Ascending aorta (tissue), 2 donors: ENCODE measurements around the gene RRAS. TPM values are rescaled to one million over a fixed set of nuclear protein-coding genes. Genes with fewer than 3 reads are reported as not detected.
"Not testable (repeated sequence)": the region's sequence is repeated elsewhere in the genome, so short reads cannot be mapped to it uniquely, and the experiment has no call there.

Experiments used
- DNase-seq, 2 donors: peaks; one replicate each; pipeline ENCODE4 v3.0.0-alpha.2; 2019; ENCODE audit warnings: low spot score in 2 of 2
- H3K27ac ChIP-seq, 2 donors: fragments of 200-600 bp; sonication (generic); one replicate each; pipeline ENCODE4 v1.5.1; 2016 to 2017; ENCODE audit warnings: mild to moderate bottlenecking in 1 of 2
- H3K27me3 ChIP-seq: fragments of 200-600 bp; sonication (generic); one replicate; pipeline ENCODE4 v1.5.1; 2017
- H3K36me3 ChIP-seq, 2 donors: fragments of 200-600 bp; sonication (generic); one replicate each; pipeline ENCODE4 v1.5.1; 2016
- H3K4me1 ChIP-seq, 2 donors: fragments of 200-600 bp; sonication (generic); one replicate each; pipeline ENCODE4 v1.5.1; 2016 to 2017; ENCODE audit warnings: mild to moderate bottlenecking in 1 of 2
- H3K4me3 ChIP-seq, 2 donors: fragments of 200-600 bp; sonication (generic); one replicate each; pipeline ENCODE4 v1.5.1; 2016 to 2017; ENCODE audit warnings: mild to moderate bottlenecking in 1 of 2
- H3K9me3 ChIP-seq, 2 donors: fragments of 200-600 bp; sonication (generic); one replicate each; pipeline ENCODE4 v1.5.1; 2016
- intact Hi-C: fragments of 100-400 bp; cut with DNase I; formaldehyde crosslinking; loops from one replicate; pipeline ENCODE4 v1.15.1; 2023
- total RNA-seq: library from RNA; depleted of rRNA; stranded (reverse); fragments of >200 nt; gene quantifications from one replicate; pipeline ENCODE4 v1.1.0, GENCODE V29; 2016
- TF ChIP-seq, protein P1 (sequence below), 3 experiments: fragments of 200-600 bp in 2 of 3; fragments of 450-650 bp in 1 of 3; sonication (generic) in 2 of 3; IDR thresholded peaks; one replicate each; pipeline ENCODE4 v1.5.1; 2016 to 2019; ENCODE audit warnings: antibody characterized with exemption in 3 of 3, mild to moderate bottlenecking in 1 of 3, moderate library complexity in 1 of 3

Gene RRAS
- total RNA-seq, 1 donor from 2014 or later: 161 TPM

DNA sequence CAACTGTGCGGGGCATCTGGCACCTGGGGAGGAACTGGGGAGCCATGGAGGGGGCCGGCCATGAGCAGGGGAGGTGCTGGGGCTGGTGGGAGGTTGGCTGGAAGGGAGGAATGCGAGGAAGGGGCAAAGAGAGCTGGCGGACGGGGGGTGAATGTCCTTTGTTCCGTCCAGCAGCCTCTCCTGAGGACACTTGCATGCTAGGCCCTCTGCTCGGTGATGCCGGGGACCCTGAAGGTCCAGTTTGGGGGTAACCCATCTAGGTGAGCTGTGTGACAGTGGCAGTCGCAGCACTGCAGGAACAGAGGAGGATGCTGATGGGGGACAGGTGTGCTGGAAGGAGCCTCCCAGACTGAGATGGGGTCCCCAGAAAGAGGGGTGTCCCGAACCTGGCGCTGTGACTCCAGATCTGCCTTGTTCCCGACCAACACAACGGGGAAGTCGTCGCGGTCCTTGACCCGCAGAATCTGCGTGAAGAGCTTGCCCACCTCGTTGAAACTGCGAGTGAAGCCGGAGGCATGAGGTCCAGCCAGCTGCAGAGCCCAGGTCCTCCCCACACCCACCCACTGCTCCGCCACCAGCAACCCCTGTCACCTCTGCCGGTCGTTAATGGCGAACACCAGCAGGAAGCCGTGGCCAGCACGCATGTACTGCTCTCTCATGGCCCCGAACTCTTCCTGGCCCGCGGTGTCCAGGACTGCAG, 3.6 kb downstream of the RRAS start:
- no peak for DNase-seq
- Histone ChIP-seq H3K9me3 (no peaks in the 10 kb centered on the region), H3K4me3 (no peak overlapping the region), H3K27me3 (no peaks in the 10 kb centered on the region), H3K4me1 (peaks cover 8 to 9% of the 10 kb centered on the region in 2 donors), H3K36me3 (peaks cover 21 to 23% of the 10 kb centered on the region in 2 donors), H3K27ac (peak overlapping the region; percentile 40 to 100)
- intact Hi-C loops: no loop called here
- TF ChIP-seq, protein P1, sequence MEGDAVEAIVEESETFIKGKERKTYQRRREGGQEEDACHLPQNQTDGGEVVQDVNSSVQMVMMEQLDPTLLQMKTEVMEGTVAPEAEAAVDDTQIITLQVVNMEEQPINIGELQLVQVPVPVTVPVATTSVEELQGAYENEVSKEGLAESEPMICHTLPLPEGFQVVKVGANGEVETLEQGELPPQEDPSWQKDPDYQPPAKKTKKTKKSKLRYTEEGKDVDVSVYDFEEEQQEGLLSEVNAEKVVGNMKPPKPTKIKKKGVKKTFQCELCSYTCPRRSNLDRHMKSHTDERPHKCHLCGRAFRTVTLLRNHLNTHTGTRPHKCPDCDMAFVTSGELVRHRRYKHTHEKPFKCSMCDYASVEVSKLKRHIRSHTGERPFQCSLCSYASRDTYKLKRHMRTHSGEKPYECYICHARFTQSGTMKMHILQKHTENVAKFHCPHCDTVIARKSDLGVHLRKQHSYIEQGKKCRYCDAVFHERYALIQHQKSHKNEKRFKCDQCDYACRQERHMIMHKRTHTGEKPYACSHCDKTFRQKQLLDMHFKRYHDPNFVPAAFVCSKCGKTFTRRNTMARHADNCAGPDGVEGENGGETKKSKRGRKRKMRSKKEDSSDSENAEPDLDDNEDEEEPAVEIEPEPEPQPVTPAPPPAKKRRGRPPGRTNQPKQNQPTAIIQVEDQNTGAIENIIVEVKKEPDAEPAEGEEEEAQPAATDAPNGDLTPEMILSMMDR (IDR thresholded peaks at IDR 0.05): no peak

DNA sequence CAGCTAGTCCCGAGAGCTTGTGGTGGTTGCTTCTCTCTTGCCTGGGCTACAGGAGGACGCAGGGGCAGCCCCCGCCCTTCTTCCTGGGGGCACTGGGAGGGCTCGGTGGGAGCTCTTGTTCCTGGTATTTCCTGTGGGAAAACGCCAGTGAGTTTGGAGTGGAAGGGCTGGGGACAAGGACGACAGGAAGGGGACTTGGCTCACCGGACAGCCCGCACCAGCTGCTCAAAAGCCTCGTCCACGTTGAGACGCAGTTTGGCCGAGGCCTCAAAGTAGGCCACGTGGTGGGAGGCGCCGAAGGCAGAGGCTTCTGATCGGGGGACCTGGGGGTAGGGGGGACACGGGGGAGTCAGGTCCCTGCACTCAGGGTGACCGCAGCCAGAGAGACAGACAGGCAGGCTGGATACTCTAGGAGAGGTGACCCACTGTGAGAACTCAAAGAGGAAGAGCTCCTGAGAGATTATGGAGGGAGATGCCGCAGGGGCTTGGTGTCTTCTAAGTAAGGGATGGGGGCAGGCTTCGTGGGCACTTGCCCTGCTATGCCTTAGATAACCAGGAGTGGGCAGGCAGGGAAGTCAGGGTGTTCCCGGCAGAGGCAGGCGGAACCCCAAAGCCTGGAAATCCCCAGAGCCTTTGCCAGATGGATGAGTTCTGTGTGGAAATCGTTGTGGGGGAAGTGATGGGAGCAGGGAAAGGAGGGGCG, 4.3 kb downstream of the RRAS start:
- Histone ChIP-seq H3K27ac (peak overlapping the region; percentile 40 to 100), H3K4me1 (peaks cover 13% of the 10 kb centered on the region in 2 donors), H3K27me3 (no peaks in the 10 kb centered on the region), H3K4me3 (no peak overlapping the region), H3K36me3 (peaks cover 21 to 23% of the 10 kb centered on the region in 2 donors), H3K9me3 (no peaks in the 10 kb centered on the region)
- intact Hi-C loops: no loop called here
- TF ChIP-seq, protein P1 (IDR thresholded peaks at IDR 0.05): no peak
- DNase-seq: no peak

DNA sequence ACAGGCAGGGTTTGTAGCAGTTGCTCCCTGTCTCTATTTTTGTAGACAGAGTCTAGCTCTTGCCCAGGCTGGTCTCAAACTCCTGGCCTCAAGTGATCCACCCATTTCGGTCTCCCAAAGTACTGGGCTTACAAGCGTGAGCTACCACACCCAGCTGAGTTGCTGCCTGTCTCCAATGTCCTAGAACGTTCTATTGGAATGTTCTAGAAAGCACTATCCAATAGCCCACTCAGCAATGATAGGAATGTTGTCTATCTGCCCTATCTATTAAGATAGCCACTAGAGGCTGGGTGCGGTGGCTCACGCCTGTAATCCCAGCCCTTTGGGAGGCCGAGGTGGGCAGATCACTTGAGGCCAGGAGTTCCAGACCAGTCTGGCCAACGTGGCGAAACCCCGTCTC, 6.7 kb downstream of the RRAS start:
- H3K4me3 ChIP-seq, H3K9me3 ChIP-seq, intact Hi-C loops, H3K27ac ChIP-seq, DNase-seq, H3K27me3 ChIP-seq: not testable (repeated sequence)
- H3K4me1 ChIP-seq: peaks cover 5 to 12% of the 10 kb centered on the region in 2 donors
- peaks cover 21 to 23% of the 10 kb centered on the region in 2 donors for H3K36me3 ChIP-seq

DNA sequence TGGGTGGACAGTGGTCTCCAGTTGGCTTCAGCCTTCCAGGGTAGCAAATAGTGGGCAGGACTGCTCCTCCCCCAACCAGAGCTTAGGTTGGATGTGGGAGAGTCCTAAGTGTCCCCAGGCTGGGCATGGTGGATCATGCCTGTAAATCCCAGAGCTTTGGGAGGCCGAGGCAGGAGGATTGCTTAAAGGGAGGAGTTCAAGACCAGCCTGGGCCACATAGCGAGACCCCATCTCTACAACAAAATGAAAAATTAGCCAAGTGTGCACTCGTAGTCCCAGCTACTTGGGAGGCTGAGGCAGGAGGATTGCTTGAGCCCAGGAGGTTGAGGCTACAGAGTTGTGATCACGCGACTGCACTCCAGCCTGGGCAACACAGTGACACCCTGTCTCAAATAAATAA, 7.4 kb downstream of the RRAS start:
- TF ChIP-seq, protein P1 (IDR thresholded peaks at IDR 0.05): no peak
- Histone ChIP-seq H3K36me3 (peaks cover 21 to 23% of the 10 kb centered on the region in 2 donors), H3K4me3 (no peak overlapping the region), H3K4me1 (peaks cover 5 to 11% of the 10 kb centered on the region in 2 donors), H3K27me3 (no peaks in the 10 kb centered on the region), H3K27ac (no peak overlapping the region), H3K9me3 (no peaks in the 10 kb centered on the region)
- intact Hi-C loops: no loop called here
- DNase-seq: no peak

DNA sequence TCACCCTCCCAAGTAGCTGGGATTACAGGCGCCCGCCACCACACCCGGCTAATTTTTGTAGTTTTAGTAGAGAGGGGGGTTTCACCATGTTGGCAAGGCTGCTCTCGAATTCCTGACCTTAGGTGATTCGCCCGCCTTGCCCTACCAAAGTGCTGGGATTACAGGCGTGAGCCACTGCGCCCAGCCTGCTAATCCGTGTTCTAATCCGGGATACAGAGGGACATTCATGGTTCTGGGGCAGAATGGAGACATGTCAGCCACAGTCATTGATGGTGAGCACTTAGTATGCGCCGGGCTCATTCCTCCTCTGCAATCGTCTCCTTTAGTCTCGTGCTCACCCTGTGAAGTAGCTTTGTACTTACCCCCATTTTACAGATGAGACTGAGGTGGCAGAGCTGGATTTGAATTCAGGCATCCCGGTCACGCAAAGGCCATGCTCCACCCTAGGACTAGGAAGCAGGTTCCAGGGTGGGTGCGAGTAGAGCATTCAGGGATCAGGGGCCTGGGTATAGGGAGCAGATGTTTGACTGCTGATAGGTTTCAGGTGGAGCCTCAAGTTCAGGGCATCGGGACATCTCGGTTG, 8.2 kb downstream of the RRAS start:
- Histone ChIP-seq H3K4me1 (peaks cover 5 to 8% of the 10 kb centered on the region in 2 donors), H3K27me3 (no peaks in the 10 kb centered on the region), H3K27ac (no peak overlapping the region), H3K9me3 (no peaks in the 10 kb centered on the region), H3K4me3 (no peak overlapping the region), H3K36me3 (peaks cover 25 to 26% of the 10 kb centered on the region in 2 donors)
- DNase-seq: no peak
- intact Hi-C loops: no loop called here
- TF ChIP-seq, protein P1 (IDR thresholded peaks at IDR 0.05): no peak
